ENCODE results near the gene TEX264. TPM values are rescaled to one million over a fixed set of nuclear protein-coding genes. Genes with fewer than 3 reads are reported as not detected.
"Not testable (repeated sequence)": the region's sequence is repeated elsewhere in the genome, so short reads cannot be mapped to it uniquely, and the experiment has no call there.

The TEX264 gene
- total RNA-seq, 2 experiments from 2014 or later, result 45.5 to 46.4 TPM

GRCh38 chr3:51720292-51721061 lies 49.4 kb downstream of the TEX264 start:
- ChIA-PET CTCF (interaction anchor here (1.1 kb wide), 1 partner anchor 13 kb away, joined by 3 read pairs; the partner anchor contains the start of gene GRM2), POLR2A (interaction anchor here (0.5 kb wide), 1 partner anchor 220 kb away, joined by 6 read pairs; the partner anchor contains the start of gene DCAF1)

- ChIA-PET CTCF (no interaction called here), POLR2A (no interaction called here)
Observed at GRCh38 chr3:51721062-51721745, 50.2 kb downstream of the TEX264 start.

GRCh38 chr3:51722362-51722761 lies 51.3 kb downstream of the TEX264 start:
- POLR2A ChIA-PET, result no interaction called here
- CTCF ChIA-PET, result no interaction called here

GRCh38 chr3:51727500-51727899 lies 56.4 kb downstream of the TEX264 start:
- POLR2A ChIA-PET, result no interaction called here
- CTCF ChIA-PET, result no interaction called here

GRCh38 chr3:51729042-51729633 lies 58.1 kb downstream of the TEX264 start:
- ChIA-PET CTCF (no interaction called here), POLR2A (no interaction called here)

GRCh38 chr3:51733859-51734571 lies 63.0 kb downstream of the TEX264 start:
- CTCF ChIA-PET, result no interaction called here
- POLR2A ChIA-PET, result no interaction called here

- ChIA-PET POLR2A (no interaction called here), CTCF (interaction anchor here (0.7 kb wide), 1 partner anchor 16 kb away, joined by 3 read pairs; no protein-coding TSS in a partner anchor)
Observed at GRCh38 chr3:51734572-51734907, 63.5 kb downstream of the TEX264 start.

- POLR2A ChIA-PET, result no interaction called here
Observed at GRCh38 chr3:51735039-51735438, 64.0 kb downstream of the TEX264 start.

GRCh38 chr3:51735950-51736349 lies 64.9 kb downstream of the TEX264 start:
- ChIA-PET CTCF (no interaction called here), POLR2A (no interaction called here)

More at GRCh38 chr3:51735039-51735438, 64.0 kb downstream of the TEX264 start:
- CTCF ChIA-PET, result interaction anchor here (0.7 kb wide), 1 partner anchor 15 kb away, joined by 3 read pairs; no protein-coding TSS in a partner anchor

GRCh38 chr3:51739110-51739509 lies 68.1 kb downstream of the TEX264 start:
- POLR2A ChIA-PET, result no interaction called here

GRCh38 chr3:51742320-51742719 lies 71.3 kb downstream of the TEX264 start:
- CTCF ChIA-PET, result not testable (repeated sequence)

More at GRCh38 chr3:51739110-51739509, 68.1 kb downstream of the TEX264 start:
- CTCF ChIA-PET, result no interaction called here

GRCh38 chr3:51742978-51743377 lies 71.9 kb downstream of the TEX264 start:
- CTCF ChIA-PET, POLR2A ChIA-PET: not testable (repeated sequence)

More at GRCh38 chr3:51742320-51742719, 71.3 kb downstream of the TEX264 start:
- POLR2A ChIA-PET, result not testable (repeated sequence)

- ChIA-PET POLR2A (no interaction called here), CTCF (no interaction called here)
Observed at GRCh38 chr3:51747840-51748239, 76.8 kb downstream of the TEX264 start.

- ChIA-PET CTCF (no interaction called here), POLR2A (no interaction called here)
Observed at GRCh38 chr3:51748327-51748726, 77.3 kb downstream of the TEX264 start.

GRCh38 chr3:51750878-51751277 lies 79.8 kb downstream of the TEX264 start:
- ChIA-PET POLR2A (no interaction called here), CTCF (no interaction called here)

GRCh38 chr3:51751287-51751686 lies 80.2 kb downstream of the TEX264 start:
- CTCF ChIA-PET, result no interaction called here
- POLR2A ChIA-PET, result no interaction called here
